ENCODE measurements around the gene FAM170B.

GRCh38 chr10:49134327-49134726 is 506 bp upstream of the FAM170B start:
- TF ChIP-seq CTCF (tag by site-specific recombination; IDR thresholded peaks at IDR 0.05), result no peak
- TF ChIP-seq PRDM4 (tag by site-specific recombination; IDR thresholded peaks at IDR 0.05), result no peak
- no peak for TF ChIP-seq ZNF26 (tag by site-specific recombination; IDR thresholded peaks at IDR 0.05)
- no peak for TF ChIP-seq TRIM28 (IDR thresholded peaks at IDR 0.05; ENCODE audit: borderline replicate concordance, low read length)
- no peak for TF ChIP-seq ZNF274 (IDR thresholded peaks at IDR 0.05; ENCODE audit: low read length)
- TF ChIP-seq ZNF274 (tag by site-specific recombination; IDR thresholded peaks at IDR 0.05; ENCODE audit: borderline replicate concordance), result no peak
